Muscle layer of duodenum (tissue), 2 donors: ENCODE results near the gene DENND5A.
A peak's percentile ranks its signal among the peaks of the same experiment; 100 is the strongest.

Source experiments
- H3K27ac ChIP-seq: one replicate; pipeline ENCODE4 v1.7.0; 2013; ENCODE audit warnings: mild to moderate bottlenecking, low read length
- H3K27me3 ChIP-seq: one replicate; pipeline ENCODE4 v1.7.0; 2013; ENCODE audit warnings: low read depth, mild to moderate bottlenecking, control low read depth, low read length
- H3K36me3 ChIP-seq, 2 donors: one replicate each; pipeline ENCODE4 v1.7.0; 2013; ENCODE audit warnings: low read length in 2 of 2, control low read depth in 1 of 2, mild to moderate bottlenecking in 1 of 2; ENCODE audit not compliant: insufficient read depth in 2 of 2, control insufficient read depth in 1 of 2
- H3K4me1 ChIP-seq, 2 donors: one replicate each; pipeline ENCODE4 v1.7.0; 2013; ENCODE audit warnings: low read length in 2 of 2, mild to moderate bottlenecking in 2 of 2, control low read depth in 1 of 2, moderate library complexity in 1 of 2; ENCODE audit not compliant: insufficient read depth in 2 of 2, control insufficient read depth in 1 of 2
- H3K4me3 ChIP-seq, 2 donors: one replicate each; pipeline ENCODE4 v1.7.0; 2013; ENCODE audit warnings: low read length in 2 of 2, low read depth in 1 of 2, mild to moderate bottlenecking in 1 of 2
- H3K9me3 ChIP-seq, 2 donors: one replicate each; pipeline ENCODE4 v1.7.0; 2013; ENCODE audit warnings: low read length in 2 of 2, control low read depth in 1 of 2, mild to moderate bottlenecking in 1 of 2; ENCODE audit not compliant: control insufficient read depth in 1 of 2
- donor health status: healthy.

DENND5A gene

DNA sequence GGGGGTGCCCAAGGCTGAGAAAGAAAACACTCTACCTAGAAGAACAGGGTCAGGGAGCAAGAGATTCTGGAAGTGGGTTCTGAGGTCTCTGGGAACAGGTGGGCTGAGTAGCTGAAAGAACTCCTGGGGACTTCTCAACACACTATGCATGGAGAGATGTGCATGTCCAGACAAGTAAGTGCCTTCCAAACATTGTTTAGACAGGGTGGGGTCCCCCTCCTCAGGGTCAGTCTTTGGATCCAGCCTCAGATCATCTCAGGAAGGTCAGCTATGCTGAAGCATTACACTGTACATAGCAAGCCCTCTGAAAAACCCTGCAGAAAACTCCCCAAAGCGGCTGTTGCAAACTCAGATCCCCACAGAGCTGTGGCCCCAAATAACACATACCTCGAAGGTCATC is 119.9 kb downstream of the DENND5A start:
- Histone ChIP-seq H3K36me3 (peaks cover 66 to 89% of the 10 kb centered on the region in 2 donors), H3K27me3 (no peaks in the 10 kb centered on the region), H3K27ac (no peak overlapping the region), H3K9me3 (no peaks in the 10 kb centered on the region), H3K4me3 (no peak overlapping the region), H3K4me1 (no peaks in the 10 kb centered on the region)

DNA sequence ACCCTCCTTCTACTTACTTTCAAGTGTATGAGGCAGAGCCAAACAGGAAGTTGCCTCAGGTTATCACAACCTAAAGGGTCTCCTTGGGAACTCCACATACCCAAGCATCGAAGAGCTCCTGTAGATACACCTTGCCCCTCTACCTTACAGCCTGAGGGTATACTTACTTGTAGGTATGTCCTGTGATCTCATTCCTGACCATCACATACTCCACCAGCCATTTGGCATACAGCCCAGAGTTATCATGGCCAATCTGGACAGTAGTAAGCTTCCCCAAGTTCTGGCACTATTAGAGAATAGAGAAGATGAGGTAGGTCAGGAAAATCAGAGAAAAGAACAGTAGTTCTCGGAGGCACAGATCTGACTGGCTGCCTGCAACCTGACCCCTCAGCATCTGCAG is 120.3 kb downstream of the DENND5A start:
- no peaks in the 10 kb centered on the region for H3K27me3 ChIP-seq
- H3K9me3 ChIP-seq = no peaks in the 10 kb centered on the region
- H3K27ac ChIP-seq = no peak overlapping the region
- H3K4me3 ChIP-seq = no peak overlapping the region
- H3K4me1 ChIP-seq = no peaks in the 10 kb centered on the region
- H3K36me3 ChIP-seq = peaks cover 62 to 89% of the 10 kb centered on the region in 2 donors

DNA sequence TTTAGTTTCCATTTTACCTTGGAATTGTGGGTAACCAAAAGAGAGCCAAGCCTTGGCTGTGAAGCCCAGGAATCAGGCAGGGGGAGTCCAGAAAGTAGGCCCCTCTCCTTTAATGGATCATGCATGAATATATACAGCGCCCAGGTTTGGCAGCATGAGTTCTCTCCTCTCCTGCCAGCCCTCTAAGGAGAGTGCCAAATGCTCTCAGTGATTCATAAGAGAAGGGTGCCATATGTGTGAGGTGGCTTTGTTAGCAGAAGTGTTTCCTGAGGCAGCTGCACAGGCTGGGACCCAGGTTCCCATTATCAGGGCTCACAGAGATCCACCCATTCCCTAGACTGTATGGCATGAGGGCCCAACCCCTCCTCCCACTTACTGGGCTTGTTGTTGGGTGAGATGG is 121.4 kb downstream of the DENND5A start:
- H3K27ac ChIP-seq = no peak overlapping the region
- peaks cover 0 to 3% of the 10 kb centered on the region in 2 donors for H3K4me1 ChIP-seq
- H3K9me3 ChIP-seq = no peaks in the 10 kb centered on the region
- peaks cover 51 to 88% of the 10 kb centered on the region in 2 donors for H3K36me3 ChIP-seq
- no peak overlapping the region for H3K4me3 ChIP-seq
- no peaks in the 10 kb centered on the region for H3K27me3 ChIP-seq

DNA sequence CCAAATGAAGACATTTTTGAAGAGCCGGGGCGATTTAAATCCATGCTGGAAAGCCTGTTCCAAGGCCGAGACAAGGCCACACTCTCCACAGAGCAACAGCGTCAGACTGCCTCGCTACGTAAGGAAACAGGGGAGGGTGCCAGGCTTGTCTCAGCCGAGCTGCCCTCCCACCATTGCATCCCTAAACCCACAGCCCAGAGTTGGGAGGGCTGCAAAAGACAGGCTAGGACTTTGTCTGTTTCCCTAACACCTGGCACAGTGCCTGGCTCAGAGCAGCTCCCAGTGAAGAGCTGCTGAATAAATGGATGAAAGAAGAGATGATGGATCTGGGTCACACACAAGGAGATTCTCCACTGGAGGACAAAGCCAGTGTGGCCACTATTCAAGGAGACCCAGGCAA is 122.4 kb downstream of the DENND5A start:
- no peak overlapping the region for H3K27ac ChIP-seq

DNA sequence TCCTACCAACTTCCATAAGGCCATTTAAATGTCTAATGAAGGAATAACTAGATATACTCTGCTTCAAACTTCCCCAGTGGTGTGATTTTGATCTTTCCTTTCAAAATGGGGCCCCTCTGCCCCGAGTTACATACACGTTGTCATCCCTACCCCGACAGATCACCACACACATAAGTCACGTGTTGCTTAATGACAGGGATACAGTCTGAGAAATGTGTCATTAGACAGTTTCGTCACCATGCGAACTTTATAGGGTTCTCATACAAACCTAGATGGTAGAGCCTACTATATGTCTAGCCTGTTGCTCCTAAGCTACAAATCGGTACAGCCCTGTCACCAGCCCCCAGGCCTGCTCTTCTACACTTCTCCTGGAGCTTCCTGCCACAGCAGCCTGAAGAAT is 124.0 kb downstream of the DENND5A start:
- peaks cover 33 to 71% of the 10 kb centered on the region in 2 donors for H3K36me3 ChIP-seq
- no peak overlapping the region for H3K4me3 ChIP-seq
- H3K27ac ChIP-seq = no peak overlapping the region

More for the DNA sequence above, 122.4 kb downstream of the DENND5A start:
- no peak overlapping the region for H3K4me3 ChIP-seq
- H3K4me1 ChIP-seq = peaks cover 0 to 13% of the 10 kb centered on the region in 2 donors
- no peaks in the 10 kb centered on the region for H3K27me3 ChIP-seq
- H3K9me3 ChIP-seq = no peaks in the 10 kb centered on the region
- H3K36me3 ChIP-seq = peaks cover 48 to 84% of the 10 kb centered on the region in 2 donors

DNA sequence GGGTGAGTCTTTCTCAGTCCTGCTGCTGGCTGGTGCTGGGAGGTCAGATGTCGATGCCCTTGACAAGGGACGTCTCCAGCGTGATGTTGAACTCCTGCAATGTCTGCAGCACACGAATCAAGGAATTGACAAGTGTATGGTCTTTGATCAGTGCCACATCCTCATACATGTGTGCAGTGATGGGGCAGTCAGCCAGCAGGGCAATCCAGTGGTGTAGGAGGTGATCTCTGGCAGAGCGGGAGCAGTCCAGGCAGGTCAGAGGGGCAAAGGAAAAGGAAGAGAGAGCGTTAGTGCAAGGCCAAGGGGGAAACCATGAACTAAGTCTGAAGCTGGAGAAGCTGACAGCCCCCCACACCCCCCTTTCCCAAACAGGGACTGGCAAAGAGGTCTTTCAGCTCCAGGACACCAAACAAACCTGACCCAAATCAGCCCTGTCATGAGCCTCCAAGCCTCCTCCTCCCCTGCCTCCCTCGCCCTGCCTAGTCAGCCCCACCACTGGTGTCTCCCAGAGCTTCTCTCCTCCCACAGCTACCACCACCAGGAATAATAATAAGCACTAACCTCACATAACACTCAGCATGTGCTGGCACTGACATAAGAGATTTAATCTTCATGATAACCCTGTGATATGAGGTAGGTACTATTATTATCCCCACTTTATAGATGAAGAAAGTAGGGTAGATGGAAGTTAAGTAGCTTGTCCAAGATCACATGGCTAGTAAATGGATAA is 125.4 kb downstream of the DENND5A start:
- Histone ChIP-seq H3K27me3 (no peaks in the 10 kb centered on the region), H3K9me3 (no peaks in the 10 kb centered on the region), H3K4me1 (peaks cover 3 to 19% of the 10 kb centered on the region in 2 donors), H3K27ac (no peak overlapping the region), H3K36me3 (peaks cover 23 to 57% of the 10 kb centered on the region in 2 donors), H3K4me3 (no peak overlapping the region)

More for the DNA sequence above, 124.0 kb downstream of the DENND5A start:
- Histone ChIP-seq H3K27me3 (no peaks in the 10 kb centered on the region), H3K9me3 (no peaks in the 10 kb centered on the region), H3K4me1 (peaks cover 3 to 19% of the 10 kb centered on the region in 2 donors)

DNA sequence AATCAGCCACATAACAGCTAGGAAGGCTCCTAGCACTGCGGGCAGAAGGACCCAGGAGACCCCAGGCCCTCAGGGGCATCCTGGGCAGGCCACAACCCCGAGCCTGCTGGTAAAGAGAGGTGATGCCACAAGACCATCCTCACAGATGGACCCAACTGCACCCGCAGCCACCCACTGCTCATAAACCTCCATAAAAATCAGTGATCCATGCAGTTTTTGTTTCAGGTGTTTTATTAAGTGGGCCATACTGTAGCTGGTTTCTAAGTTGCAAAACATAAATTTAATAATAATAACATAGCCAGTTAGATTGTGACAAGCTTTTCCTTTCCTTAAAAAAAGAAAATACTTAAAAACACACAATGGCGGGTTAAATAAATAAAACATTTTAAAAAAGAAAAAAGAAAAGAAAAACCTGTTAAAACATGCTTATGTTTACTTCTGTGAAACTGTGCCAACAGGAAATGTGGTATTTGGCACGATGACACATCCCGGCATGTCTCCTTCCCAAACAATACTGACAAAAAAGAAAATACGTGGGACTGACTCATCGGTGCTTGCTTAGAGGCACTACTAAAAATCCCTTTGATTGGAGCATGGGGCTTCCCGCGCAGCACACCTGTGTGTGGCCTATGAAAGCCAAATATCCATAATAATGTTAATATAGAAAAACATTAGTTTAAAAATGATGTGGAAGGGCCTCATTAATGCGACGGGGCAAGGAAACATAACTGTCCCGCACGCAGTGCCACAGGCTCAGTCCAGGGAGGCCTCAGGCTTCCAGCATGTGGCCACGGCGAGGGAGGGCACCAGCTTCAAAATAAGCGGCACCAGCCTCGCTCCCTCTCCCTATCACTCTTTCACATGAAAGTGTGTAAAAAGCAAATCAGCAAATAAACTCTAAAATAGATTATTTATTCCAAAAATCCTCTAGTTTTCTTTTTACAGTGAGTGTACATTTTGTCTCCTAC is 126.3 kb downstream of the DENND5A start:
- Histone ChIP-seq H3K36me3 (peaks cover 22 to 48% of the 10 kb centered on the region in 2 donors), H3K27me3 (no peaks in the 10 kb centered on the region), H3K9me3 (no peaks in the 10 kb centered on the region), H3K27ac (peak overlapping the region; percentile 26), H3K4me3 (no peak overlapping the region), H3K4me1 (peaks cover 3 to 19% of the 10 kb centered on the region in 2 donors)

DNA sequence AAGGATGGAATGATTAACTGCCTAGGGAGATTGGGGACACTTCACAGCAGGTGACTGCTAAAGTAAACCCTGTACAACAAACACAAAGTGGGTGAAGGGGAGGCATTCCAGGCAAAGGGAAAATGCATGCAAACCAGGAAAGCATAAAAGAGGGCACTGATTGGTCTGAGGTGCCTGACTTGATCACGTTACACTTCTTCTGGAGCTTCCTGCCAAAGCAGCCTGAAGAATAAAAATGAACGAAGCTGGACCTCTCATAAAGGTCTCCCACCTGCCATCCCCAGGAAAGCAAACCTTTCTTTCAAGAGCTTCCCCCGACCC is 127.1 kb downstream of the DENND5A start:
- H3K4me1 ChIP-seq = peaks cover 3 to 19% of the 10 kb centered on the region in 2 donors
- H3K27ac ChIP-seq = peak overlapping the region; percentile 26
- H3K36me3 ChIP-seq = peaks cover 16 to 41% of the 10 kb centered on the region in 2 donors

DNA sequence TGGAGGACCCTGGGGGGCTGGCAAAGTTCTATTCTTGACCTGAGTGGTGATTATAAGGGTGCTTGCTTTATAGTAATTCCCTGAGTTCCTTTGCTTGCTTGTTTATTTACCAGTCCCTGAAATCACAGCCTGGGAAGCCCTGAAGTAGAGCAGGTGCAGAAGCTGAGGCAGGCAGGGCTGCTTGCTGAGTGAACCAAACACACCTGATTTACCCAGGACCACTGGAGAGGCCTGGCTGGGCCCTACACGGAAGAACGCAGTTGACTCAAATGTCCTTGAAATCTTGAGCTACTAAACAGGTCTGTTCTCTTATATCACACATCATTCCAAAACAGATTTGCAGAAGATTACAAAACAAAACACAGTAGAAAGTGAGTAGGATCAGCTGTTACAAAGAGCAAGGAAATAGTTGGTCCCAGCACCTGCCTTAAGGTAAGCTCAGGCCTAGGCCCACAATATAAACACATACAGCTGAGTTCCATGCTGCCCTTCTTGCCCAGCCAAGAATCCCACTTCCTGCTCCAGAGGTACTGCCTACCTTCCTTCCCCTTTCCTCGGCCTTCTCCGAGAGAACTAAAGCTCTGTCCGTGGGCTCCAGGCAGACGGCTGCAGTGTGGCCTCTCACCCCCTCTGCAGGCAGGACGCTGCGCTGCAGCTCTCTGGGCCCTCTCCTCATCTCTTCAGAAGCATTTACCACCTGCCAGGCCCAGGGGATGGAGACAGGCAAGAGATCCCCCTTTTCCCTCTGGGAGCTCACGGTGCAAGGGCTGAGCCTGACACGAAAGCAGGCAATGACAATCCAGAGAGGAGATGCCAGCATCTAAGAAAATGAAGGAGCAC is 127.6 kb downstream of the DENND5A start:
- Histone ChIP-seq H3K4me3 (no peak overlapping the region), H3K36me3 (peaks cover 12 to 36% of the 10 kb centered on the region in 2 donors), H3K27ac (peak overlapping the region; percentile 25), H3K9me3 (no peaks in the 10 kb centered on the region), H3K4me1 (peaks cover 3 to 19% of the 10 kb centered on the region in 2 donors), H3K27me3 (no peaks in the 10 kb centered on the region)

More for the DNA sequence above, 127.1 kb downstream of the DENND5A start:
- no peaks in the 10 kb centered on the region for H3K9me3 ChIP-seq
- H3K4me3 ChIP-seq = no peak overlapping the region
- H3K27me3 ChIP-seq = no peaks in the 10 kb centered on the region

DNA sequence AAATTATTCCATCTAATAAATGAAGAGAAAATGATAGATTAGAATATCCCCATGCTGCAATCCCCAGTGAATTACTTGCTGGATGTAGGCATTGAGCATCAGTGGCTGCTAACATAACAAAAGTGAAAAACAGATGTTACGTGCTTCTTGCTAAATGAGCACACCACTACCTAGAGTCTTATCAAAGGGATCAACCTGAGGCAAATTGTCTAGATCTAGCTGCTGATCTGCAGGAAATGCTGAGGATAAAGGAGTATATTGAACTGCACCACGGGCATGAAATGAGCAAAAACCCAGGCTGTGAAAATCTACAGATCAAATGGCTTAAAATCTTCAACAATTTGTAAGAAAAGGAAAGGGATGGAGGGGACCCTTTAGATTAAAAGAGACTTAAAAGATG is 128.4 kb downstream of the DENND5A start:
- Histone ChIP-seq H3K27me3 (no peaks in the 10 kb centered on the region), H3K9me3 (no peaks in the 10 kb centered on the region), H3K4me1 (peaks cover 3 to 19% of the 10 kb centered on the region in 2 donors), H3K27ac (no peak overlapping the region), H3K4me3 (no peak overlapping the region), H3K36me3 (peaks cover 4 to 29% of the 10 kb centered on the region in 2 donors)
